ENCODE measurements around the gene PRKCH.

Gene PRKCH

GRCh38 chr14:61538464-61539022 lies 217.2 kb downstream of the PRKCH start:
- TF ChIP-seq CTCF (IDR thresholded peaks at IDR 0.05; ENCODE audit: insufficient read depth, low read length) (no peak), SPI1 (IDR thresholded peaks at IDR 0.05; ENCODE audit: borderline replicate concordance, low read depth) (no peak), REST (IDR thresholded peaks at IDR 0.05; ENCODE audit: insufficient replicate concordance, low read depth) (no peak), GABPA (IDR thresholded peaks at IDR 0.05; ENCODE audit: low read depth) (no peak), POLR2AphosphoS5 (IDR thresholded peaks at IDR 0.05; ENCODE audit: low read depth) (no peak)

GRCh38 chr14:61539631-61540030 lies 218.3 kb downstream of the PRKCH start:
- Histone ChIP-seq H3K4me3 (replicated peaks; ENCODE audit: insufficient read depth, low read length) (no peak overlapping the region), H3K27ac (replicated peaks) (no peak overlapping the region), H3K27me3 (ENCODE audit: insufficient read depth, poor library complexity, severe bottlenecking) (no peaks in the 10 kb centered on the region)
- DNase-seq (ENCODE audit: low read depth in 1 of 2, low spot score in 1 of 2), result no peak
- TF ChIP-seq SPI1 (IDR thresholded peaks at IDR 0.05; ENCODE audit: borderline replicate concordance, low read depth) (no peak), POLR2AphosphoS5 (IDR thresholded peaks at IDR 0.05; ENCODE audit: low read depth) (no peak), CTCF (IDR thresholded peaks at IDR 0.05; ENCODE audit: insufficient read depth, low read length) (no peak), GABPA (IDR thresholded peaks at IDR 0.05; ENCODE audit: low read depth) (no peak), REST (IDR thresholded peaks at IDR 0.05; ENCODE audit: insufficient replicate concordance, low read depth) (no peak)

More at GRCh38 chr14:61538464-61539022, 217.2 kb downstream of the PRKCH start:
- DNase-seq (ENCODE audit: low read depth in 1 of 2, low spot score in 1 of 2), result no peak
- H3K27me3 ChIP-seq (ENCODE audit: insufficient read depth, poor library complexity, severe bottlenecking), result no peaks in the 10 kb centered on the region
- no peak overlapping the region for H3K27ac ChIP-seq (replicated peaks)
- H3K4me3 ChIP-seq (replicated peaks; ENCODE audit: insufficient read depth, low read length), result no peak overlapping the region

GRCh38 chr14:61540931-61541330 lies 219.6 kb downstream of the PRKCH start:
- TF ChIP-seq REST (IDR thresholded peaks at IDR 0.05; ENCODE audit: insufficient replicate concordance, low read depth) (no peak), SPI1 (IDR thresholded peaks at IDR 0.05; ENCODE audit: borderline replicate concordance, low read depth) (no peak), CTCF (IDR thresholded peaks at IDR 0.05; ENCODE audit: insufficient read depth, low read length) (no peak), GABPA (IDR thresholded peaks at IDR 0.05; ENCODE audit: low read depth) (no peak)
- no peak for DNase-seq (ENCODE audit: low read depth in 1 of 2, low spot score in 1 of 2)
- Histone ChIP-seq H3K4me3 (replicated peaks; ENCODE audit: insufficient read depth, low read length) (no peak overlapping the region), H3K27me3 (ENCODE audit: insufficient read depth, poor library complexity, severe bottlenecking) (no peaks in the 10 kb centered on the region), H3K27ac (replicated peaks) (no peak overlapping the region)
